SK-N-SH (cell line): ENCODE data around the gene TBX21. TPM values are rescaled to one million over a fixed set of nuclear protein-coding genes. Genes with fewer than 3 reads are reported as not detected.

Experiments used
- CTCF ChIA-PET: fragments of 300-600, 350-600 bp; formaldehyde crosslinking; extraction: SDS; loops from one replicate; lab custom pipeline; 2021; lab: Yijun Ruan, JAX
- POLR2A ChIA-PET: fragments of 350-600 bp; sonication (Branson Sonifier 250); formaldehyde crosslinking; extraction: SDS; loops from one replicate; lab custom pipeline; 2020; ENCODE audit warnings: antibody characterized with exemption, inconsistent platforms; lab: Yijun Ruan, JAX
- DNase-seq: peaks from one replicate; pipeline ENCODE4 v3.0.0; 2012
- H2AFZ ChIP-seq: fragments of 200-600 bp; sonication (generic); 2 replicates; pipeline ENCODE4 v1.8.1; 2016; ENCODE audit warnings: antibody characterized with exemption, mild to moderate bottlenecking, low read depth
- H3F3A ChIP-seq: fragments of 200-600 bp; sonication (generic); replicated peaks from 2 replicates; pipeline ENCODE3; 2016; ENCODE audit warnings: antibody characterized with exemption, mild to moderate bottlenecking; ENCODE audit not compliant: insufficient read depth
- H3K27ac ChIP-seq, 2 experiments: fragments of 200-500 bp in 1 of 2; fragments of 200-600 bp in 1 of 2; sonication (Bioruptor generic) in 1 of 2; sonication (generic), shearing (Covaris generic) in 1 of 2; 2 replicates each; pipeline versions ENCODE4 v1.5.1 to v1.6.1; 2014 to 2016; ENCODE audit warnings: low read depth in 2 of 2, inconsistent platforms in 1 of 2, low read length in 1 of 2, mild to moderate bottlenecking in 1 of 2, mixed read lengths in 1 of 2
- H3K27me3 ChIP-seq: fragments of 200-600 bp; sonication (generic), shearing (Covaris generic); 2 replicates; pipeline ENCODE4 v1.6.1; 2016; ENCODE audit warnings: mixed run types; ENCODE audit not compliant: insufficient read depth
- H3K36me3 ChIP-seq, 2 experiments: fragments of 200-500 bp in 1 of 2; fragments of 200-600 bp in 1 of 2; sonication (Bioruptor generic) in 1 of 2; sonication (generic) in 1 of 2; replicated peaks in 1 of 2; 2 replicates each; pipeline versions ENCODE3 to v1.5.1; 2014 to 2016; ENCODE audit warnings: low read length in 1 of 2, mild to moderate bottlenecking in 1 of 2; ENCODE audit not compliant: insufficient read depth in 2 of 2, control insufficient read depth in 1 of 2
- H3K4me1 ChIP-seq, 2 experiments: fragments of 200-500 bp in 1 of 2; fragments of 200-600 bp in 1 of 2; sonication (Bioruptor generic) in 1 of 2; sonication (generic), shearing (Covaris generic) in 1 of 2; 2 replicates each; pipeline versions ENCODE4 v1.5.1 to v1.6.1; 2014 to 2016; ENCODE audit warnings: low read depth in 1 of 2, low read length in 1 of 2, mixed run types in 1 of 2; ENCODE audit not compliant: insufficient read depth in 2 of 2, control insufficient read depth in 1 of 2
- H3K4me2 ChIP-seq: fragments of 200-600 bp; sonication (generic), shearing (Covaris generic); 2 replicates; pipeline ENCODE4 v1.6.1; 2017; ENCODE audit warnings: mixed run types
- H3K4me3 ChIP-seq, 2 experiments: fragments of 200-500 bp in 1 of 2; fragments of 200-600 bp in 1 of 2; sonication (Bioruptor generic) in 1 of 2; sonication (generic), shearing (Covaris generic) in 1 of 2; 2 replicates each; pipeline versions ENCODE4 v1.5.1 to v1.8.1; 2014 to 2016; ENCODE audit warnings: low read depth in 2 of 2, inconsistent platforms in 1 of 2, low read length in 1 of 2, mild to moderate bottlenecking in 1 of 2, mixed read lengths in 1 of 2, moderate library complexity in 1 of 2
- H3K79me2 ChIP-seq: fragments of 200-600 bp; sonication (generic); 2 replicates; pipeline ENCODE4 v1.8.1; 2017; ENCODE audit warnings: mild to moderate bottlenecking; ENCODE audit not compliant: insufficient read depth
- H3K9ac ChIP-seq: fragments of 200-600 bp; sonication (generic); 2 replicates; pipeline ENCODE4 v1.6.1; 2017; ENCODE audit warnings: mixed run types
- H3K9me2 ChIP-seq: fragments of 200-600 bp; sonication (generic); 2 replicates; pipeline ENCODE4 v1.6.1; 2017; ENCODE audit warnings: mixed run types
- H3K9me3 ChIP-seq: fragments of 200-600 bp; sonication (generic); 2 replicates; pipeline ENCODE4 v1.6.1; 2017; ENCODE audit warnings: mixed run types, mild to moderate bottlenecking, moderate library complexity
- H4K20me1 ChIP-seq: fragments of 200-600 bp; sonication (generic); 2 replicates; pipeline ENCODE4 v1.6.1; 2017; ENCODE audit warnings: mild to moderate bottlenecking, mixed run types; ENCODE audit not compliant: insufficient read depth
- GATA2 ChIP-seq: sonication (generic); formaldehyde crosslinking; IDR thresholded peaks from 2 replicates; pipeline ENCODE4 v1.5.0; 2020; ENCODE audit warnings: mild to moderate bottlenecking, missing genetic modification reagents
- IRF3 ChIP-seq: fragments of 150-350 bp; IDR thresholded peaks from 2 replicates; pipeline ENCODE4 v1.6.1; 2016; ENCODE audit warnings: mild to moderate bottlenecking, low read depth, low read length
- JUND ChIP-seq: IDR thresholded peaks from 2 replicates; pipeline ENCODE4 v1.4.0; 2012
- NRF1 ChIP-seq: IDR thresholded peaks from 2 replicates; pipeline ENCODE4 v1.6.1; 2012; ENCODE audit warnings: low read depth, mild to moderate bottlenecking, low read length
- SMC3 ChIP-seq: IDR thresholded peaks from 2 replicates; pipeline ENCODE4 v1.6.1; 2012; ENCODE audit warnings: low read depth, low read length, improper control_type of control experiment
- USF2 ChIP-seq: fragments of 150-350 bp; IDR thresholded peaks from 2 replicates; pipeline ENCODE4 v1.6.1; 2017; ENCODE audit warnings: antibody characterized with exemption, low read length, low read depth, borderline replicate concordance
- WGBS: methylation state at CpG from one replicate; pipeline ENCODE4 v1.1.6; 2017; ENCODE audit warnings: low lambda C conversion rate; 5-methylcytosine and 5-hydroxymethylcytosine counted together
- polyA plus RNA-seq, 3 experiments: library from polyadenylated mRNA; depleted of rRNA; stranded (reverse); fragments of >200 nt; gene quantifications; 2 replicates each; pipeline ENCODE4 v1.2.3, GENCODE V29; 2012
- TF ChIP-seq, protein P1 (sequence below): fragments of 200-600 bp; sonication (generic); IDR thresholded peaks from 2 replicates; pipeline ENCODE4 v1.6.1; 2017; ENCODE audit warnings: antibody characterized with exemption, mild to moderate bottlenecking, moderate library complexity

The TBX21 gene
- polyA plus RNA-seq, 1 of the 3 experiments (the other 2 are of a cell fraction) = not detected

DNA sequence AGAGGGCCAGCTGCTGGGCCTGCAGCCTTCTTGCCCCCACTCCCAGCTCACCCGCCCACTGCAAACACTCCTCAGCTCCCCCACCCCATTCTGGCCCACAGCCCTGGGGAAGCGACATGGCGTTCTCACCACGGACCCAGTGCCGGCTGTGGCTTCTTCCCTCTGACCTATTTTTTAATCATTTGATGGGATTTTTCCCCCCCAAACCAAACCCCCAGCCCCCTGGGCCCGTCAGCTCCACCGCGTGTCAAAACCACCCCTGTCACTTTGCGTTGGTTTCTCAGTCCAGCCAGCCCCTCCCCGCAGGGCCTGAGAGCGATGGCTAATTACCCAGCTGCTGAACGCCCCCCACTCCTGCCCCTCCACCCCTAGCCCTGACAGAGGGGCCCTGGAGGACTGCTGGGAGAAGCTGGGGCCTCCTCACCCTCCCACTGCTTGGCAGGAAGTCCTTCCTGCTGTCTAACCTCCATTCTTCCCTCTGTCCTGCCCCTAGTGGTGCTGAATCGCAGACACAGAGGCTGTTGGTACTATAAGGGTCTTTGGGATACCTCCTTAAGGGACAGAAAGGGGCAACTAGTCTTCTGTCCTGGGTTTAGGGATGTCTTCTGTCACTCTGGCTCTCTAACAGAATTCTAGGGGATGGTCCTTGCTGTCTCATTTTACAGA is 7.5 kb upstream of the TBX21 start (continued):
- TF ChIP-seq, protein P1, sequence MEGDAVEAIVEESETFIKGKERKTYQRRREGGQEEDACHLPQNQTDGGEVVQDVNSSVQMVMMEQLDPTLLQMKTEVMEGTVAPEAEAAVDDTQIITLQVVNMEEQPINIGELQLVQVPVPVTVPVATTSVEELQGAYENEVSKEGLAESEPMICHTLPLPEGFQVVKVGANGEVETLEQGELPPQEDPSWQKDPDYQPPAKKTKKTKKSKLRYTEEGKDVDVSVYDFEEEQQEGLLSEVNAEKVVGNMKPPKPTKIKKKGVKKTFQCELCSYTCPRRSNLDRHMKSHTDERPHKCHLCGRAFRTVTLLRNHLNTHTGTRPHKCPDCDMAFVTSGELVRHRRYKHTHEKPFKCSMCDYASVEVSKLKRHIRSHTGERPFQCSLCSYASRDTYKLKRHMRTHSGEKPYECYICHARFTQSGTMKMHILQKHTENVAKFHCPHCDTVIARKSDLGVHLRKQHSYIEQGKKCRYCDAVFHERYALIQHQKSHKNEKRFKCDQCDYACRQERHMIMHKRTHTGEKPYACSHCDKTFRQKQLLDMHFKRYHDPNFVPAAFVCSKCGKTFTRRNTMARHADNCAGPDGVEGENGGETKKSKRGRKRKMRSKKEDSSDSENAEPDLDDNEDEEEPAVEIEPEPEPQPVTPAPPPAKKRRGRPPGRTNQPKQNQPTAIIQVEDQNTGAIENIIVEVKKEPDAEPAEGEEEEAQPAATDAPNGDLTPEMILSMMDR = peak; percentile 20; the same call in 1 of the 2 replicates
- no peak for TF ChIP-seq SMC3
- no peak for TF ChIP-seq IRF3
- TF ChIP-seq JUND = no peak

DNA sequence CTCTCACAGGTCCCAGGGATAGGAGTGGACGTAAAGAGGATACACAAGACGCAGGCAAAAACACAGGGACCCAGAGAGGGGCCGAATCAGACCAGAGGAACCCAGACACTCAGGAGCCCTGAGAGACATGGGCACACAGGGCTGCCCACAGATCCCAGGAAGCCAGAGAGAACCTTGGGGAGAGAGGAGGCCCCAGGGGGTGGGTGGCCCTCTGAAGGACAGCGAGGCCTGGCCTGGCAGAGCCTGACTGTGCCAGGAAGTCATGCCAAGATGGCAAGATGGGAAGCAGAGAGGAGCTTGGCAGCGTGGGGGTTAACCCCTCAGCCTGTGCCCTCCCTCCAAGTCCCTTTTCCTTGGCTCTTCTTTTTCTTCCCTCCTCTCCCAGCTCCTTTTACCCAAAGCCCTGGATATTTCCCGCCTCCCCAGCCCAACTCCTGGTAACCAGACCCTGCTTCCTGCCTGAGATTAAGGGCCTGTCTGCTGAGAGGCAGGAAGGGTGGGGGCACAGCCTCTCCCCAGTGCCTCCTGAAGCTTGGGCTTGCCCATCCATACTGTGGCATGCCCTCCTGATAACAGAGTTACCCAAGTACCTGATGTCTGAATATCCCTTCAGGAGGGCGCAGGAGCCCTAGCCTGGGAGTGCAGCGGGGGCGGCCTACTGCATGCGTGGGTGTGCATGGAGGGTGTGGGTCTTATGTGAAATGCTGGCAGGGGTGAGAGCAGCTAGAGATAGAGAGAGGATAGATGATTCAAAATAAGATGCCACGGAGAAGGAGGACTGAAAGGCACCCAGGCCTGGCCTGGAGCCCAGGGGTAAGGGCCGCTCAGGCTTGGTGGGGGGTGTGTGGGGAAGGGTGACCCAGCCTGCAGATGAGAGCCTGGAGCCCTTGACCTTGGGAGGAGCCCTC is 6.0 kb upstream of the TBX21 start:
- Histone ChIP-seq H3K4me2 (no peak overlapping the region), H2AFZ (no peak overlapping the region), H3K9me2 (no peaks in the 10 kb centered on the region), H3K27ac (peak overlapping the region in 1 of 2 experiments; percentile 39; a peak in 1 of 4 replicates), H4K20me1 (no peaks in the 10 kb centered on the region), H3K9ac (no peak overlapping the region), H3K4me1 (peaks cover 0 to 23% of the 10 kb centered on the region in 2 experiments; a peak in 1 of 4 replicates), H3K27me3 (peaks cover 80% of the 10 kb centered on the region), H3K9me3 (no peaks in the 10 kb centered on the region), H3F3A (peaks cover 6% of the 10 kb centered on the region), H3K4me3 (no peak overlapping the region), H3K79me2 (no peaks in the 10 kb centered on the region), H3K36me3 (no peaks in the 10 kb centered on the region)
- ChIA-PET CTCF (interaction anchor here (0.9 to 9.9 kb wide), 14 partner anchors 7 to 116 kb away, joined by 3 to 109 read pairs (median 4); no protein-coding TSS in a partner anchor), POLR2A (interaction anchor here (0.9 to 1.2 kb wide), 2 partner anchors 9 to 77 kb away, joined by 3 read pairs; no protein-coding TSS in a partner anchor)
- TF ChIP-seq GATA2 (CRISPR knock-in tag) (peak; percentile 4; the same call in 1 of the 2 replicates), NRF1 (no peak), USF2 (no peak)
- peak; percentile 68 for DNase-seq
- 71% methylated on average over 12 of the region's 12 CpGs for WGBS
